IMR-90 (cell line): ENCODE measurements around the gene VPS8. TPM values are rescaled to one million over a fixed set of nuclear protein-coding genes. Genes with fewer than 3 reads are reported as not detected.

Experiments
- ATAC-seq: fragments of 200-7000 bp; cut with Tn5 transposase; 2 replicates; pipeline ENCODE4 v1.9.1; 2020; ENCODE audit warnings: low read depth, mild to moderate bottlenecking, moderate library complexity
- BruUV-seq: library from RNA; stranded (reverse); fragments of 400-500 nt; replicated peaks from 2 replicates; lab custom pipeline; 2021; lab: Mats Ljungman, UMichigan
- CTCF ChIA-PET: fragments of 300-600 bp; formaldehyde crosslinking; extraction: SDS; loops from one replicate; lab custom pipeline; 2021; ENCODE audit warnings: antibody characterized with exemption; lab: Yijun Ruan, JAX
- POLR2A ChIA-PET: fragments of 300-600 bp; sonication (Branson Sonifier 250); formaldehyde crosslinking; loops from one replicate; lab custom pipeline; 2022; ENCODE audit warnings: antibody characterized with exemption; ENCODE audit not compliant: unreplicated experiment; lab: Charles Lee
- DNase-seq: peaks from one replicate; pipeline ENCODE4 v3.0.0; 2013
- H2AFZ ChIP-seq: replicated peaks from 2 replicates; pipeline ENCODE3; 2013; ENCODE audit warnings: low read length, mild to moderate bottlenecking; ENCODE audit not compliant: poor library complexity
- H2AK5ac ChIP-seq: 2 replicates; pipeline ENCODE4 v1.6.1; 2013; ENCODE audit warnings: low read depth, low read length, inconsistent platforms
- H2AK9ac ChIP-seq: replicated peaks from 2 replicates; pipeline ENCODE3; 2013; ENCODE audit warnings: mild to moderate bottlenecking, low read depth, low read length, moderate library complexity; ENCODE audit not compliant: poor library complexity
- H2BK120ac ChIP-seq: 2 replicates; pipeline ENCODE4 v1.6.1; 2013; ENCODE audit warnings: low read depth, low read length, inconsistent platforms
- H2BK15ac ChIP-seq: 3 replicates; pipeline ENCODE4 v1.6.1; 2013; ENCODE audit warnings: low read depth, low read length, inconsistent platforms
- H2BK20ac ChIP-seq: 2 replicates; pipeline ENCODE4 v1.6.1; 2013; ENCODE audit warnings: low read depth, mild to moderate bottlenecking, inconsistent platforms, low read length, moderate library complexity
- H2BK5ac ChIP-seq: 2 replicates; pipeline ENCODE4 v1.6.1; 2013; ENCODE audit warnings: mild to moderate bottlenecking, low read depth, low read length, inconsistent platforms; ENCODE audit not compliant: poor library complexity, severe bottlenecking
- H3K14ac ChIP-seq: replicated peaks from 2 replicates; pipeline ENCODE4 v1.6.1; 2013; ENCODE audit warnings: low read depth, low read length, inconsistent platforms
- H3K18ac ChIP-seq: 2 replicates; pipeline ENCODE4 v1.6.1; 2013; ENCODE audit warnings: low read depth, low read length, control low read depth
- H3K23ac ChIP-seq: 2 replicates; pipeline ENCODE4 v1.6.1; 2013; ENCODE audit warnings: low read depth, low read length, inconsistent platforms
- H3K27ac ChIP-seq: 2 replicates; pipeline ENCODE4 v1.5.1; 2013; ENCODE audit warnings: mild to moderate bottlenecking, control low read depth, low read length; ENCODE audit not compliant: insufficient read depth
- H3K27me3 ChIP-seq: 2 replicates; pipeline ENCODE4 v1.6.1; 2013; ENCODE audit warnings: low read length; ENCODE audit not compliant: control insufficient read depth, insufficient read depth
- H3K36me3 ChIP-seq: 2 replicates; pipeline ENCODE4 v1.6.1; 2013; ENCODE audit warnings: low read length, mixed read lengths; ENCODE audit not compliant: control insufficient read depth, insufficient read depth
- H3K4ac ChIP-seq: 2 replicates; pipeline ENCODE4 v1.6.1; 2013; ENCODE audit warnings: low read depth, low read length, inconsistent platforms
- H3K4me1 ChIP-seq: 2 replicates; pipeline ENCODE4 v1.6.1; 2013; ENCODE audit warnings: low read length, mixed read lengths; ENCODE audit not compliant: control insufficient read depth, insufficient read depth
- H3K4me2 ChIP-seq: 2 replicates; pipeline ENCODE4 v1.6.1; 2013; ENCODE audit warnings: low read depth, mild to moderate bottlenecking, control low read depth, low read length, moderate library complexity
- H3K4me3 ChIP-seq: 2 replicates; pipeline ENCODE4 v1.5.1; 2013; ENCODE audit warnings: low read depth, mild to moderate bottlenecking, control low read depth, low read length, moderate library complexity; ENCODE audit not compliant: insufficient read depth
- H3K56ac ChIP-seq: 2 replicates; pipeline ENCODE4 v1.6.1; 2013; ENCODE audit warnings: low read length, inconsistent platforms; ENCODE audit not compliant: insufficient read depth; ENCODE audit errors: extremely low read depth
- H3K79me1 ChIP-seq, 2 experiments: 2 replicates each; pipeline ENCODE4 v1.6.1; 2013; ENCODE audit warnings: low read length in 2 of 2, inconsistent platforms in 1 of 2, low read depth in 1 of 2
- H3K9ac ChIP-seq: 2 replicates; pipeline ENCODE4 v1.6.1; 2013; ENCODE audit warnings: low read depth, low read length, control low read depth
- H3K9me1 ChIP-seq: 2 replicates; pipeline ENCODE4 v1.6.1; 2013; ENCODE audit warnings: low read length, inconsistent platforms; ENCODE audit not compliant: insufficient read depth
- H3K9me3 ChIP-seq: 2 replicates; pipeline ENCODE4 v1.6.1; 2013; ENCODE audit warnings: low read length; ENCODE audit not compliant: control insufficient read depth, insufficient read depth
- H4K20me1 ChIP-seq: 2 replicates; pipeline ENCODE4 v1.6.1; 2013; ENCODE audit warnings: low read length, inconsistent platforms; ENCODE audit not compliant: insufficient read depth
- H4K5ac ChIP-seq: 2 replicates; pipeline ENCODE4 v1.6.1; 2013; ENCODE audit warnings: mild to moderate bottlenecking, low read depth, low read length, control low read depth
- H4K8ac ChIP-seq, 2 experiments: 2 replicates each; pipeline ENCODE4 v1.6.1; 2013; ENCODE audit warnings: low read depth in 2 of 2, low read length in 2 of 2, control low read depth in 1 of 2, inconsistent platforms in 1 of 2
- H4K91ac ChIP-seq: 2 replicates; pipeline ENCODE4 v1.6.1; 2013; ENCODE audit warnings: low read depth, low read length, inconsistent platforms; ENCODE audit not compliant: insufficient read depth
- MAZ ChIP-seq: IDR thresholded peaks from 2 replicates; pipeline ENCODE4 v1.6.1; 2012; ENCODE audit warnings: low read depth, mild to moderate bottlenecking, low read length, improper control_type of control experiment, moderate library complexity, borderline replicate concordance
- NFE2L2 ChIP-seq: fragments of 150-350 bp; IDR thresholded peaks from 2 replicates; pipeline ENCODE4 v1.6.1; 2016; ENCODE audit warnings: low read depth, mild to moderate bottlenecking, low read length
- RCOR1 ChIP-seq: IDR thresholded peaks from 2 replicates; pipeline ENCODE4 v1.6.1; 2012; ENCODE audit warnings: mild to moderate bottlenecking, low read length, improper control_type of control experiment; ENCODE audit not compliant: insufficient replicate concordance
- RFX5 ChIP-seq: IDR thresholded peaks from 2 replicates; pipeline ENCODE4 v1.8.0; 2012; ENCODE audit warnings: low read depth, mild to moderate bottlenecking, low read length, moderate library complexity
- SMC3 ChIP-seq: fragments of 150-350 bp; IDR thresholded peaks from 2 replicates; pipeline ENCODE4 v1.6.1; 2016; ENCODE audit warnings: low read depth, mild to moderate bottlenecking, antibody characterized with exemption, low read length, moderate library complexity
- WGBS, 2 experiments: methylation state at CpG; one replicate each; pipeline versions ENCODE4 v1.1.5 to v1.1.7; 2013; ENCODE audit warnings: missing lambda C conversion rate in 2 of 2; ENCODE audit not compliant: insufficient read length in 1 of 2; ENCODE audit errors: extremely low coverage in 2 of 2; 5-methylcytosine and 5-hydroxymethylcytosine counted together
- dilution Hi-C: fragments of 300-500 bp; cut with HindIII; formaldehyde crosslinking; loops from one replicate; pipeline ENCODE4 v1.14.3; 2018; ENCODE audit warnings: low sequenced_read_pairs; ENCODE audit not compliant: unreplicated experiment
- in situ Hi-C: fragments of 300-500 bp; cut with MboI; formaldehyde crosslinking; loops from 3 replicates; pipeline ENCODE4 v1.14.3; 2019; ENCODE audit warnings: low sequenced_read_pairs, inconsistent platforms, mixed read lengths
- intact Hi-C: fragments of 100-400 bp; cut with micrococcal nuclease; formaldehyde crosslinking; loops from 2 replicates; pipeline ENCODE4 v1.10.0; 2022
- polyA plus RNA-seq, 3 experiments: library from polyadenylated mRNA; depleted of rRNA; stranded (reverse); fragments of >200 nt; gene quantifications; 2 replicates each; pipeline ENCODE4 v1.2.3, GENCODE V29; 2012; ENCODE audit warnings: low replicate concordance in 1 of 3
- total RNA-seq: library from RNA; depleted of rRNA; stranded (reverse); fragments of >200 nt; gene quantifications from 2 replicates; pipeline ENCODE4 v1.2.3, GENCODE V29; 2012
- TF ChIP-seq, protein P1 (sequence below): fragments of 150-350 bp; IDR thresholded peaks from 2 replicates; pipeline ENCODE4 v1.6.1; 2016; ENCODE audit warnings: low read depth, mild to moderate bottlenecking, low read length, moderate library complexity, borderline replicate concordance

VPS8 gene
- total and polyA plus RNA-seq, 2 of the 4 experiments (the other 2 are of a cell fraction): 14.0 to 56.1 TPM

DNA sequence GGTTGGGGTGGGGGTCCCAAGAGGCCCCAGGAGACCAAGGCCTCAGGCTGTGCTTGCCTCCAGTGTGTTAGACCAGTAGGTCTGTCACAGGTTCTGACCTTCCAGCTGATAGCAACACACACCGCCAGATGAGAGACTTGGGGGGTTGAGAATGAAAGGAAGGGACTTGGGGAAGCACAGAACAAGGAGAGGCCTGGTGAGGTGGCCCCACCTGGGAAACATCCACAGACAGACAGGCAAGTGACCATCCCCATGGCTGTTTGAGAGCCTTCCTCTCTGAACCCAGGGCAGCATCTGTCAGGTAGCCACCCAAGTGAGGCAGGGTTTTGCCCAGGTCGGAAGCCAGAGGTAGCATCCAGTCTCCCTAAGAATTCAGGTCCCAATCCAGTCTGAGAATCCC, 35.0 kb upstream of the VPS8 start:
- Histone ChIP-seq H3K4me2 (no peak overlapping the region), H3K14ac (no peak overlapping the region), H3K27me3 (no peaks in the 10 kb centered on the region), H4K91ac (no peak overlapping the region; the same call in 1 of the 2 replicates), H3K27ac (no peak overlapping the region), H2AK5ac (no peak overlapping the region), H2AK9ac (peak overlapping the region; percentile 76), H3K4me3 (no peak overlapping the region), H3K9me1 (0 out of 2 replicates have a peak, but pooled peaks cover 5% of the 10 kb centered on the region), H4K5ac (no peak overlapping the region), H2AFZ (no peak overlapping the region), H3K18ac (no peak overlapping the region), H2BK20ac (no peak overlapping the region; the same call in 1 of the 2 replicates), H3K9ac (no peak overlapping the region), H3K56ac (no peak overlapping the region), H3K4me1 (peaks cover 10% of the 10 kb centered on the region), H4K20me1 (no peaks in the 10 kb centered on the region), H2BK5ac (no peak overlapping the region), H2BK15ac (no peak overlapping the region), H3K4ac (0 out of 2 replicates have a peak overlapping the region, but pooled peaks have one; percentile 12), H3K36me3 (no peaks in the 10 kb centered on the region), H3K9me3 (no peaks in the 10 kb centered on the region), H3K23ac (no peak overlapping the region), H2BK120ac (no peak overlapping the region), H3K79me1 (no peaks in the 10 kb centered on the region), H4K8ac (no peak overlapping the region)
- dilution Hi-C loops (no loop called here), in situ Hi-C loops (loop anchor here (10.0 kb wide), 1 partner anchor 402 kb away; the partner anchor contains the start of gene THPO), intact Hi-C loops (loop anchor here (1.0 to 5.0 kb wide), 3 partner anchors 26 to 405 kb away; partner anchors contain the start of gene EPHB3)
- CTCF ChIA-PET: interaction anchor here (0.7 to 1.4 kb wide), 2 partner anchors 213 to 220 kb away, joined by 3 to 4 read pairs; no protein-coding TSS in a partner anchor
- no peak for TF ChIP-seq NFE2L2
- TF ChIP-seq MAZ: no peak
- no peak for TF ChIP-seq SMC3
- TF ChIP-seq RFX5: no peak
- no peak for TF ChIP-seq RCOR1
- TF ChIP-seq, protein P1, sequence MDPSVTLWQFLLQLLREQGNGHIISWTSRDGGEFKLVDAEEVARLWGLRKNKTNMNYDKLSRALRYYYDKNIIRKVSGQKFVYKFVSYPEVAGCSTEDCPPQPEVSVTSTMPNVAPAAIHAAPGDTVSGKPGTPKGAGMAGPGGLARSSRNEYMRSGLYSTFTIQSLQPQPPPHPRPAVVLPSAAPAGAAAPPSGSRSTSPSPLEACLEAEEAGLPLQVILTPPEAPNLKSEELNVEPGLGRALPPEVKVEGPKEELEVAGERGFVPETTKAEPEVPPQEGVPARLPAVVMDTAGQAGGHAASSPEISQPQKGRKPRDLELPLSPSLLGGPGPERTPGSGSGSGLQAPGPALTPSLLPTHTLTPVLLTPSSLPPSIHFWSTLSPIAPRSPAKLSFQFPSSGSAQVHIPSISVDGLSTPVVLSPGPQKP: no peak
- ATAC-seq (no peak), DNase-seq (no peak)
- BruUV-seq: no TSS peak
- POLR2A ChIA-PET: interaction anchor here (3.2 kb wide), 1 partner anchor 216 kb away, joined by 10 read pairs; the partner anchor contains the start of gene EPHB3
- WGBS, 2 experiments: no CpG with 5 or more reads among the region's 2 CpGs
